Measurements from ENCODE around the gene UBIAD1.
"Not testable (repeated sequence)": the region's sequence is repeated elsewhere in the genome, so short reads cannot be mapped to it uniquely, and the experiment has no call there.

The UBIAD1 gene

GRCh38 chr1:11272832-11273594 lies at the start of gene UBIAD1:
Gene UBIAD1, plus strand, starts transcription at chr1:11273198. Its CDS starts 334 bp downstream, at chr1:11273532.
- peak; percentile 90 for DNase-seq

GRCh38 chr1:11227106-11228077 lies 45.6 kb upstream of the UBIAD1 start:
- DNase-seq = no peak

GRCh38 chr1:11229203-11229602 lies 43.8 kb upstream of the UBIAD1 start:
- peak; percentile 73 for DNase-seq

GRCh38 chr1:11233208-11233607 lies 39.8 kb upstream of the UBIAD1 start:
- DNase-seq = no peak

GRCh38 chr1:11237356-11237755 lies 35.6 kb upstream of the UBIAD1 start:
- no peak for DNase-seq

- DNase-seq = no peak
Observed at GRCh38 chr1:11238311-11238710, 34.7 kb upstream of the UBIAD1 start.

GRCh38 chr1:11245248-11245647 lies 27.8 kb upstream of the UBIAD1 start:
- peak; percentile 3 for DNase-seq

- peak; percentile 58 for DNase-seq
Observed at GRCh38 chr1:11245904-11246719, 26.9 kb upstream of the UBIAD1 start.

- DNase-seq = peak; percentile 1
Observed at GRCh38 chr1:11248169-11248568, 24.8 kb upstream of the UBIAD1 start.

GRCh38 chr1:11252538-11252937 lies 20.5 kb upstream of the UBIAD1 start:
- DNase-seq = no peak

GRCh38 chr1:11253226-11253625 lies 19.8 kb upstream of the UBIAD1 start:
- DNase-seq = no peak

- DNase-seq = no peak
Observed at GRCh38 chr1:11256299-11256698, 16.7 kb upstream of the UBIAD1 start.

GRCh38 chr1:11262171-11263049 lies 10.6 kb upstream of the UBIAD1 start, which contains the start of gene MTOR:
Gene MTOR, minus strand, starts transcription at chr1:11262551. Its CDS starts 3,142 bp downstream, at chr1:11259409.
- DNase-seq = peak; percentile 99

GRCh38 chr1:11266268-11267074 lies 6.5 kb upstream of the UBIAD1 start:
- DNase-seq = no peak

GRCh38 chr1:11267350-11268337 lies 5.4 kb upstream of the UBIAD1 start:
- DNase-seq = not testable (repeated sequence)

- no peak for DNase-seq
Observed at GRCh38 chr1:11272544-11272831, 510 bp upstream of the UBIAD1 start.

- DNase-seq = peak; percentile 21
Observed at GRCh38 chr1:11273595-11274234, 717 bp downstream of the UBIAD1 start.

- DNase-seq = no peak
Observed at GRCh38 chr1:11279152-11279551, 6.2 kb downstream of the UBIAD1 start.

GRCh38 chr1:11279630-11280029 lies 6.6 kb downstream of the UBIAD1 start:
- DNase-seq = no peak
